ENCODE results near the gene RBFOX2.
"Not testable (repeated sequence)": the region's sequence is repeated elsewhere in the genome, so short reads cannot be mapped to it uniquely, and the experiment has no call there.

RBFOX2 gene

DNA sequence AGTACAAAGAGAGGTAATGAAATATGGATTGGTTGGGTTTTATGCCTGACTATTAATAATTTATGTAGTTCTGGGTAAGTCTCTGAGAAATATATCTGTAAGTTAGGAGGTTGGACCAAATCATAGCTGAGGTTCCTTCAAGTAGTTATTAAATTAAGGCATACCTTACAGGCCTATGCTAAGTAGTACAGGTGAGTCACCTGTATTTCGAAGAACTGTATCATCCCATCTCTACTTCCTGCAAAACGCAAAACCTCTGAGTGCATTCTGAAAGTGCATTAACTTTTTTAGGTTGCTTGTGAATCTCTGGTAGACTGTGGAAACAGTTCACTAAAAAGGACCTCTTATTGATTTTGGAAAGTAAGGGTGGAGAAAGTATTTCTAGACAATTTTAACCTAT is 273.9 kb downstream of the RBFOX2 start:
- no peak for DNase-seq

- no peak for DNase-seq
Observed at GRCh38 chr22:35752863-35753189, 275.8 kb downstream of the RBFOX2 start.

DNA sequence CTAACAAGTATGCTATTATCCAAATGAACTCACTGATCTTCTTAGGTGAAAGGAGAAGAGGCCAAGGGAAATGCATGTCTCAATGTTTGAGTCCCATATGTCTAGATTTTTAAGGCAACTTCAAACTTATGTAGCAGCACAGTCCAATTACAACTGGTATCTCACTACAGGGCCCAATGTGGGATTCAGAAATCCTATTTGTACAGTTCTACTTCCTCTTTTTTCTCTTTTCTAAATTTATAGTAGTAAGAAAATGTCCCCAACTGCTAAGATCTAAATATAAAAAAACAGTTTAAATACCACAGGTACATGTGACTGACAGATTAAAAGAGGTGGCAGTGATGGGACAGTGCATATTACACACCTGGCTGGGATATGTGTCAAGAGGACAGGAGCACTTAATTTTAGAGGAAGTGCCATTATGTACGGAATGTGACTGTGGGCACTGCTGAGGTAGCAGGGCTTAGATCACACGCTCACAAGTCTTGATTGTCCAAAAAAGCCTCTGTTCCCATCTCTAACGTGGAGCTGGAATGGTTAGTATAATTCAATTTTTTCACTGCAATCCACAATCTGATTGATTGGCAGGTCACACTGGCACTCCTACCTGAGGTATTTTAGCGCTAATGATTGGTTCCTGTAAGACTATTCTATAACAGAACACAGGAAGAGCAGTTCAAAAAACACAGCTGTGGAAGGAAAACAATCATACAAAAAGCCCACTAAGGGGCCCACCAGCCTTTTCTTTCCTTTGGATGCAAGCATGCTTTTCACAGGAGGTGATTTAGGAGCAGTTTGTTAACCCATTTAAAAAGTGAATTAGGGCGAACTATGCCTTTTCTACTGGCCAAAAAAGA is 276.4 kb downstream of the RBFOX2 start:
- no peak for DNase-seq

GRCh38 chr22:35749808-35750207 is 278.8 kb downstream of the RBFOX2 start:
- no peak for DNase-seq

- DNase-seq, result no peak
Observed at GRCh38 chr22:35746946-35747703, 281.5 kb downstream of the RBFOX2 start.

DNA sequence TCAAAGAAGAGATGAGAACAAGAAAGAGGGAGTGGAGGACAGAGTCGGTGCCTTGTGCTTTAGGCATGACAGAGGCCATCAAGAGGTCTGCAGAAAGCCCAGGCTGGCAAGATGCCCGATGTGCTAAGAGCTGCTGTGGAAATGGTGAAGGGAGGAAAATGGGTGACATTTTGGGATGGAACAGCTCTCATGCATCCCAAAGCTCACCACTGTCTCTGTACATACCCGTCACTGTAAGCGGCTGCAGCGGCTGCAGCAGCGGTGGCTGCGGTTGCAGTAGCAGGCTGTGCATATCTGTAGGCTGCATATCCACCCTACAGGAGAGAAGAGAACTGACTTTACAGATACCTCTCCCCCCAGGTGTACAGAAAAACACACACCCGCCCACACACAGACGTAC is 282.4 kb downstream of the RBFOX2 start:
- no peak for DNase-seq

GRCh38 chr22:35743326-35743860 is 285.2 kb downstream of the RBFOX2 start:
- DNase-seq, result no peak

DNA sequence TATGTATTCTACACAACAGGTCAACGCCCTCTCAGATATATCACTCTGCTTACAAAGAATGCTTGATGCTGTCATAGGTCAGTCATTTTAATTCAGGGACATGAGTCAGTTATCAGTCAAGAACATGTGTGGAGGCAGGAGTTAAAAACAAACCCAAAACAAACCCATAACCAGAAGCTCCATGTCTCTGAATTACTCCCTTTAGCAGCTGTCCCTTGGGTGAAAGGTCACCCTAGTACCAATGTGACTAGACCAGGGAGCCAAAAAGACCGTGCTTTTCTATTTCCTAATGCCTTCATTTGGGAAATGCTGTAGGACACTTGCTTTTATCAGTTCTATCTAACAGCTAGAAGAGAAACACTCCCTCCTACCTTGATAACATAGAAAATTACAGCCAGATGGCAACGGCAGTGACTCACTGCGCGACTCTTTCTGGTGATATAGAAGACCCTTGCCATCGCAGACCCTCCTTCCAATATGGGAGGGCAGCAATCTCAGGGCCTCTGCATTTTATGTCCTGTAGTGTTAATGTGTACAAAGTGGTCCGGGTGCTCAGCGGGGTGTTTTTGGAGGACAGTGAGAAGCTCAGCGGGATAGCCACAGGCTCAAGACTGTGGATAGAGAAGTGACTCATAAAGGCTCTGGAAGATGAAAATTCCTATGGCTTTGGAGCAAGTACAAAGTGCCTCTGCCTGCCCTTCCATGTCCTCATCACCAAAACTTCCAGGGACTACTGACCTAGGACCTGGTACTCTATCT is 286.1 kb downstream of the RBFOX2 start:
- no peak for DNase-seq

GRCh38 chr22:35740616-35741015 is 288.0 kb downstream of the RBFOX2 start:
- DNase-seq, result no peak

DNA sequence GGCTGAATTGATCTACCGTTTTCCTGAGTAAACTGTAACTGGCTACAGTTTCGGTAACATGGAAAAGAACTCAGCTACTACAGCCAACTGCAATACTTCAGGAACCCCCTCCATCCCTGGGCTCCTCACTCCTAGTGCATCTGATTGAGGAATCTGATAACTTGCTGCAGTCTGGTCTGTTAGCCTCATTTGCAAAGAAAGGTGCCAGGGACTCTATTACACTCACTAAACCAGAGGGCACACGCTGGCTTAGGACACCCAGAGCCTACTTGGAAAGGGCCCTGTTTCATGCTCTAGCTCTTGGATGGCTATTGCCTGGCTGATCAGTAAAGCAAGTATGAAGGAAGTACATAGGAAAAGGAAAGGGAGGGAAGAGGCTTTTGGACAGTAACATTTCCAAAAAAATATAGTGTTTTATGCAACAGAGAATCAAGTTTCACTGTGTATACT is 288.7 kb downstream of the RBFOX2 start:
- no peak for DNase-seq

GRCh38 chr22:35739076-35739930 is 289.3 kb downstream of the RBFOX2 start:
- DNase-seq, result no peak

- DNase-seq, result not testable (repeated sequence)
Observed at GRCh38 chr22:35737886-35738285, 290.7 kb downstream of the RBFOX2 start.

DNA sequence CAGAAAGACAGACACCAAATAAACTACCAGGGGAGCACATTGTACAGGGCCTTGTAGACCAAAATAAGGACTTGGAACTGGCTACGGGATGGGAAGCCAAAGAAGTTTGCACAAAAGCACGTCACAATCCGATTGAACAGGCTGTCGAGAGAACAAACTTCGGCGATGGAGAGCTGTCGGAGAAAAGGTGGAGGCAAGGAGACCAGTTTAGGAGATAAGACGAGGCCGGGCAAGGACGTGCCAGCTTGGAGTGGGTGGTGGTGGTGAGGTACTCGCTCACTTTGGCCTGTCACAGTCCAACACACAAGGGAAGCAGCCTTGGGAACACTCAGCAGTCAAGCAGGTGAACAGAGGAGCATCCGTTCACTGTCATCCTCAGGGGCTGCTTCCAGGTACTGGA is 291.9 kb downstream of the RBFOX2 start:
- DNase-seq, result no peak

DNA sequence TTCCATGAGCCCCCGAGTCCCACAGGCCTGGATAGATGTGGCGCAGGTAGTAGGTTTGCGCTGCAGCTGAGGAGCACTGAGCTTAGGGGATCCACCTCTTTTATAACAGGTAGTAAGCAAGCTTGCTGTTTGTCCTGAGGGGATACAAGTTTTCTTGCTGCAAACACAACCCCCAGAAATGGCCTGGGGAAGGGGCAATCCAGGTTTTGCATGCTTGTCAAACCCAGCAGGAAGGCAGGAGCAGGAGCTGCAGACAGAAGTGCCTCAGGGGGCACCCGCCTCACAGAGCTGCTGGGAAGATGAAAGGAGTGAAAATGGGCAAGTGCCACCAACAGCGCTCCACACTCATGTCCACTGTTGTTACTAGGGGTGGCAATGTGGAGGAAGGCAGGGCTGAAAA is 292.5 kb downstream of the RBFOX2 start:
- no peak for DNase-seq

DNA sequence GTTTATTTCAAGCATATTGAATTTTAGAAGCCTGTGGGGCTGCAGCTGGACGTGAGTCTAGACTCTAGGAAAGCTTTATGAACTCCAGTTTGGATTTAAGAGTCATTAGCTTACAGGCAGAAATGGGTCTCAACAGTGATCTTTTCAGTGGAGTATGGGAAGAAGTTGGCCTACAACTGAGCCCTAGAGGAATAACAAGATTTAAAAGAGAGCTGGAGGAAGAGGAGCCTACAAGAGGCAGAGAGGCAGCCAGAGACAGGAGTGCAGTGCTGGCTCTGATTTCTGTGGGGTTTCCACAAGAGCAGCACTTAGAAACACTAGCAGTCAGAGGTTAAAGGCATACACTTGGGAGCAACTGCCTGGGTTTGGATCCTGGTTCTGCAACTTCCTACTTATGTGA is 293.1 kb downstream of the RBFOX2 start:
- DNase-seq, result no peak

DNA sequence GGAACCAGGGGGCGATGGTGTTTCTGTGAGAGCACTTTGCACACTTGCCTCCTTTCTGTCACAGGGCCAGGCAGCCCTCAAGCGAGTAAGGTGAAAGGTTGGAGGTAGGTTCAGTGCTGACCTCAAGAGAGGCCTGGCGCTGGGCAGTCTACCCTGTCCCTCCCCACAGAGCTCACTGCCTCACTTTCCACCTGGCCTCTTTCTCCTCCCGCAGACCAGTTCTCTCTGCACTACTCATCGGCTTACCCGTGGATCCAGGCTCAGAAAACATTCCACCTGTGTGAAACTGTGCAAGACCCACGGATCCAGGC is 294.2 kb downstream of the RBFOX2 start:
- DNase-seq, result no peak

DNA sequence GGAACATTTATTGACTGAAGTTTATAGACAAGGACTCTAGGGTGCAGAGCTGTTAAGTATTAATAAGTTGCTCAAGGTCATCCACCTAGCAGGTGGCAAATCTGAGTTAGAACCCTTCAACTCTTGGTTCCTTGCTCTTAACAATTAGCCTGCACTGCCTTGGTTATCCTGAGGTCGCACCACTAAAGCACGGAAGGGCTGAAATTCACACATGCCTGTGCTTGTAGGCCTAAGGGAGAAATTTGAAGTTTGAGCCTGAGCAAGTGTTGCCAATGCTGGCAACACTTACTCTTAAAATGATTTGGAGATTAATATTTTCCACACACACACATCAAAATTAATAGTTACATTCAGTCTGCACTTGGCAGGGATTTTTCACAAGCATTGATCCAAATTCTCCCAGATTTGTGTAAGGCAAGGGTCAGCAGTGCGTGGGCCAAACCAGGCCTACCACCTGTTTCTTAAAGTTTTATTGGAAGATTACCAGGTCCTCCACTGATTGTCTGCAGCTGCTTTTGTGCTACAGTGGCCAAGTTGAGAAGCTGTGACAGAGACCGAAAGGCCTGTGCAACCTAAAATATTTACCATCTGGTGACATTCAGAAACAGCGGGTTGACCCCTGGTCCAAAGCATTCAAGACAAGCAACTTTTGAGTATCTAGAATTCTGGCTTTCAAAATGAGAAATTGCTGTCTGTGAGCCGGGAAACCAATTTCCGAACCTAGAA is 294.7 kb downstream of the RBFOX2 start:
- DNase-seq, result no peak

- no peak for DNase-seq
Observed at GRCh38 chr22:35733036-35733435, 295.6 kb downstream of the RBFOX2 start.

DNA sequence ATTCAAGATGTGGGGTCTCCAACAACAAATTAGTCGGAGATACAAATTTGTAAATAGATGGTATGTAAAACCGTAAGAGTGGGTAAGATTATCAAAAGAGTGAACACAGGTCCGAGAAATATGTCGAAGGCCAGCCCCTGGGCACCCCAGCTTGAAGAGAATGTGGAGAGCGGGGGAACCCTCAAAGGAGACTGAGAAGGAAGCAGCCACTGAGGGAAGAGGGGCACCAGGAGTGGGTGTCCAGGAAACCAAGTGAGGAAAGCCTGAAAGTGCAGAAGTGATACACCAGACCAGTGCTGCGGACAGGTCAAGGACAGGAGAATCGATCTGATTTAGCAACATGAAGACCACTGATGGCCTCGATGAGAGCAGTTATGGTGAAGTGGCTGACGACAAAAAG is 296.5 kb downstream of the RBFOX2 start:
- no peak for DNase-seq

DNA sequence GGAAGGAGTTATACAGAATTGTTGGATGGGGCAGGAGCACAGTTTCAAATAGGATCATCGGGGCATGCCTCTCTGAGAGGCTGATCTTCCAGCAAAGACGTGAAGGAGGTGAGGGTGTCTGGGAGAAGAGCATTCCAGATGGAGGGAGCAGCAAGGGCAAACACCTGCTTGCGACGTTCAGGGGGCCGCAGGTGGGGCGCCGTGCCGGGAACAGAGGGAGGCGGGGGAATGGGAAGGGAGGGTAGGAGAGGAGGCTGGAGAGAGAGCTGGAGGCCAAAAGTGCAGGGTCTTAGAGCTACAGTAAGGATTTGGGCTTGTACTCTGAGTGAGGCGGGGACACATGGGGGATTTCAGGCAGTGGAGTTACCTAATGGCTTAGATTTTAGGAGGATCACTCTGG is 297.3 kb downstream of the RBFOX2 start:
- peak; percentile 58 for DNase-seq

DNA sequence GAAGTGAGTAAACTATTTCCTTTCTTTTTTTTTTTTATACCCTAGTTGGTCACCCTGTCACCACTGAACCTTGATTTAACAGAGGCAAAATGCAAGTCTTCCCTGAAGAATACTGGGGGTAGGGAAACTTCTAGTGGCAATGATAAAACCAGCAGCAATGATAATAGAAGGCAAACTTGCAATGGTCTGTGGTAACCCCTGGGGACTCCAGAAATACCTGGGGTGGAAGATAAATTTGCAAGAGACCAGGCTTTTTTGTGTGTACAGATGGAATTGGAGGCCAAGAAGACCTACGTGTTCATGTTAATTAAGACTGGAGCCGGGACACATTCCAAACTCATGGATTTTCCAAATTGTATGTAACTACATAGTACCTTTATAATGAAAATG is 299.3 kb downstream of the RBFOX2 start:
- no peak for DNase-seq

Data from NCI-H2171 (cell line).